ENCODE data around the gene SPATA18.
"Not testable (repeated sequence)": the region's sequence is repeated elsewhere in the genome, so short reads cannot be mapped to it uniquely, and the experiment has no call there.

SPATA18 gene

GRCh38 chr4:52106191-52106590 lies 55.1 kb downstream of the SPATA18 start:
- no peak for DNase-seq (ENCODE audit: low read depth in 2 of 3, low spot score in 1 of 3)

GRCh38 chr4:52106660-52107059 lies 55.6 kb downstream of the SPATA18 start:
- no peak for DNase-seq (ENCODE audit: low read depth in 2 of 3, low spot score in 1 of 3)

- no peak for DNase-seq (ENCODE audit: low read depth in 2 of 3, low spot score in 1 of 3)
Measured at GRCh38 chr4:52107336-52107735, 56.2 kb downstream of the SPATA18 start.

- DNase-seq (ENCODE audit: low read depth in 2 of 3, low spot score in 1 of 3) = no peak
Measured at GRCh38 chr4:52107745-52108144, 56.6 kb downstream of the SPATA18 start.

- DNase-seq (ENCODE audit: low read depth in 2 of 3, low spot score in 1 of 3) = no peak
Measured at GRCh38 chr4:52110171-52110570, 59.1 kb downstream of the SPATA18 start.

GRCh38 chr4:52111995-52112394 lies 60.9 kb downstream of the SPATA18 start:
- DNase-seq (ENCODE audit: low read depth in 2 of 3, low spot score in 1 of 3) = no peak

GRCh38 chr4:52112411-52112810 lies 61.3 kb downstream of the SPATA18 start:
- DNase-seq (ENCODE audit: low read depth in 2 of 3, low spot score in 1 of 3) = no peak

GRCh38 chr4:52116641-52117040 lies 65.5 kb downstream of the SPATA18 start:
- DNase-seq (ENCODE audit: low read depth in 2 of 3, low spot score in 1 of 3) = no peak

GRCh38 chr4:52126226-52126625 lies 75.1 kb downstream of the SPATA18 start:
- no peak for DNase-seq (ENCODE audit: low read depth in 2 of 3, low spot score in 1 of 3)

GRCh38 chr4:52126966-52127365 lies 75.9 kb downstream of the SPATA18 start:
- DNase-seq (ENCODE audit: low read depth in 2 of 3, low spot score in 1 of 3) = no peak

- no peak for DNase-seq (ENCODE audit: low read depth in 2 of 3, low spot score in 1 of 3)
Measured at GRCh38 chr4:52135171-52135570, 84.1 kb downstream of the SPATA18 start.

GRCh38 chr4:52137152-52137551 lies 86.0 kb downstream of the SPATA18 start:
- DNase-seq (ENCODE audit: low read depth in 2 of 3, low spot score in 1 of 3) = not testable (repeated sequence)

- no peak for DNase-seq (ENCODE audit: low read depth in 2 of 3, low spot score in 1 of 3)
Measured at GRCh38 chr4:52142816-52143215, 91.7 kb downstream of the SPATA18 start.

GRCh38 chr4:52143815-52144214 lies 92.7 kb downstream of the SPATA18 start:
- DNase-seq (ENCODE audit: low read depth in 2 of 3, low spot score in 1 of 3) = no peak

- no peak for DNase-seq (ENCODE audit: low read depth in 2 of 3, low spot score in 1 of 3)
Measured at GRCh38 chr4:52144372-52144771, 93.3 kb downstream of the SPATA18 start.

Data from stimulated activated CD4-positive, alpha-beta T cell treated with anti-CD3 and anti-CD28 coated beads, Interleukin-12 subunit alpha, Interleukin-12 subunit beta, amount 100 ng/mL, for 48 hours (primary cell).